Iris pigment epithelial cell (primary cell): ENCODE results near the gene RPS19.
"Not testable (repeated sequence)": the region's sequence is repeated elsewhere in the genome, so short reads cannot be mapped to it uniquely, and the experiment has no call there.

ENCODE experiments used
- DNase-seq: peaks from one replicate; pipeline ENCODE4 v3.0.0-alpha.2; 2011; ENCODE audit warnings: low read depth

The RPS19 gene

GRCh38 chr19:41901707-41902360 lies 41.8 kb downstream of the RPS19 start:
- no peak for DNase-seq

DNA sequence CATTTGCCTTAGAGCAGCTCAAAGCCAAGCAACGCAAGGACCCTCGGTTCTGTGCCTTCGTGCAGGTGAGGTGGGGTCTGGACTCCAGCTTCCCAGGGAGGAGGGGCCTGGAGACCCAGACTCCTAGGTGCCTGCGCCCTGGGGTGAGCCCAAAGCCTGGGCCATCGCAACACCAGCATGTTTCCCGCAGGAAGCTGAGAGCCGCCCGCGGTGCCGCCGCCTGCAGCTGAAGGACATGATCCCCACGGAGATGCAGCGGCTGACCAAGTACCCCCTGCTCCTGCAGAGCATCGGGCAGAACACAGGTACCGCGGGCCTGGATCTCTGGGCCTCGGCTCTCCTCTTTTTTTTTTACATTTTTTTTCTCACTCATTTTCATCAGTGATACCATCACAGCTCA lies 42.5 kb downstream of the RPS19 start:
- DNase-seq = no peak

DNA sequence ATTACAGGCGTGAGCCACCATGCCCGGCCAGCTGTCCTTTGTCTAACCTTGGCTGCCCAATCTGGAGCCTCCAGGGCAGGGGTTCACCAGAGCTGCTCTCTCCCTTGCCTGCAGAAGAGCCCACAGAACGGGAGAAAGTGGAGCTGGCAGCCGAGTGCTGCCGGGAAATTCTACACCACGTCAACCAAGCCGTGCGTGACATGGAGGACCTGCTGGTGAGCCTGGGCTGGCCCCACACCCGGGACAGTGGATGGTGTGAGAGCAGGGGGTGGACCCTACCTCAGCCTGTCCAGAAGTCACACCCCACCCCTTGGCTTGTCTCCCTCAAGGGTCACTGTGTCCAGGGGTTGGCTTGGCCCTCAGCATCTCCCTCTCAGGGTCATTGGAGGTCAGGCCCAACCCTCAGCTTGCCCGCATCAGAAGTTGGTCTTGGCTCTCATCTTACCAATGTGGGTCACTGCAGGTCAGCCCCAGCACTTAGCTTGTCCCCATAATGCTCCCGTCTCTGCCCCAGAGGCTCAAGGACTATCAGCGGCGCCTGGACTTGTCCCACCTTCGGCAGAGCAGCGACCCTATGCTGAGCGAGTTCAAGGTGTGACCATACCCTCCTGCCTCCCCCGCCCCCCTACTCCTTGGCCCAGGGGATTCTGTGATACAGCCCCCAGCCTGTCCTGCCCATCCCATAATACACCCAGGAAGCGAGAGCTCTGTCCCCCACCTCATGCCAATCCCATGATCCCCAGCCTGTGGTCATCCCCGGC lies 43.3 kb downstream of the RPS19 start:
- DNase-seq = no peak

- DNase-seq = no peak
Observed at GRCh38 chr19:41904118-41904870, 44.2 kb downstream of the RPS19 start.

- no peak for DNase-seq
Observed at GRCh38 chr19:41905273-41906002, 45.4 kb downstream of the RPS19 start.

GRCh38 chr19:41906271-41906670 lies 46.2 kb downstream of the RPS19 start:
- DNase-seq = no peak

DNA sequence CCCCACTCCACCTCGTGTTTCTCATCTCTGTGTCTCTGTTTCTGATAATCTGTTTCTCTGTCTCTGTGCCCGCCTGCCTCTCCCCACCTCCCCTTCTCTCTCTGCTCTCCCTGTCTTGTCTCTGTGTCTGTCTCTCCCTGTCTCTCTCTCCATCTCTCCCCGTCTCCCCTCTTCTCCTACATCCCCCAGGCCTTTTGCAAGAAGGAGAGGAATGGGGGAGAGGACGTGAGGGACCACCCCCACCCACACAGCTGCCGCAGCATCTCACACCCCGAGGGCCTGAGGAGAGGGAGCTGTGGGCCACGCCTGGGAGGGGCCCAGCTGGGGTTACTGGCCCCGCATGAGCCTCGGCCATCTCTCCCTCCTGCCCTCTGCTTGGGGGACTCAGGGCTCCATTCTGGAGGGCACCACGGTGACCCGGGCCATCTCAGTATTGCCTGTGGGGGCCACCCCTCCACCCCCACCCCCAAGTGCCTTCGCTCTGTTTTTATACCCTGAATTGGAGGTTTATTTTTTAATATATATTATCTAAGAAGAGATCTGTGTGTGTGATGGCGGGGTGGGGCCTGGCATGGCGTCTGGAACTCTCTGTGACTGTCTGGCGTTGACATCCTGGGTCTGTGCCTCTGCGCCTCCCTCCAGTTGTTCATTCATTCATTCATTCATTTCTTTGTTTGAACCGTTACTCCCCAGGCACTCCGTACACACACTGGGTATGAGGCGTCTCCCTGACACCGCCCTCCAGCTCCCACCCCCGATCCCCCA lies 47.0 kb downstream of the RPS19 start:
- no peak for DNase-seq

- DNase-seq = no peak
Observed at GRCh38 chr19:41907994-41908615, 48.0 kb downstream of the RPS19 start.

GRCh38 chr19:41908724-41909464 lies 48.8 kb downstream of the RPS19 start:
- DNase-seq = no peak

- DNase-seq = no peak
Observed at GRCh38 chr19:41909706-41910105, 49.7 kb downstream of the RPS19 start.

DNA sequence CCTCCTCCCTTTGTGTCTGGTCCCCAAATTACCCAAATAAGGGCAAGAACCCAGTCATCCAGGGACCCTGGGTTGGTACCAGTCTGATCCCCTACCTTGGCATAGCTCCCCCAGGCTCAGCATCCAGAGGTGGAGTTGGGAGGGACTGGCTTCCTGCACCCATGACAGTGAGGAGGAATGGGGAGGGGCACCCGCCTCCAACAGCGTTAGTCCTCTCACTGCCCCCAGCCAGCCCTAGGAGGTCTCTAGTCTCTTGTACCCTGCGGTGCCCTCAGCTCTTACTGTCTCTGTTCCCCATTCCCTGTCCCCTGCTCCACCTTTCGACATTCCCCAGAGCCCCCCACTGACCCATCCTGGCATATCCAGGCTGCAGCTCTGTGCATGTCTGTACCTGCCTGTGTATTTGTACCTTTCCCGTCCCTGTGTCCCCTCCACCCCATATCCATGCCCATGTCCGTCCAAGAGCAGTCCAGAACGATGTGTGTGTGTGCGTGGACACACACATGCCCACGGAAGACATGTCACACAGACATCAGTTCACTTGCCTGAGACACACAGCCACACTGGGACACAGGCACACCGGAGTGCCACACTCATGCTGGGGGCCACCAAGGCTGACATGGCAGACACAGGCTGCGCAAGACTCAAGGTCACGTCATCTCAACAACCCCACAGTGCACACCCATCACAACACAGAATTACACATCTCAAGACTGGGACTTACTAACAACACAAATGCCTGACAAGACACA lies 50.4 kb downstream of the RPS19 start:
- no peak for DNase-seq

- DNase-seq = no peak
Observed at GRCh38 chr19:41910992-41911888, 51.2 kb downstream of the RPS19 start.

- no peak for DNase-seq
Observed at GRCh38 chr19:41911889-41912731, 52.1 kb downstream of the RPS19 start.

DNA sequence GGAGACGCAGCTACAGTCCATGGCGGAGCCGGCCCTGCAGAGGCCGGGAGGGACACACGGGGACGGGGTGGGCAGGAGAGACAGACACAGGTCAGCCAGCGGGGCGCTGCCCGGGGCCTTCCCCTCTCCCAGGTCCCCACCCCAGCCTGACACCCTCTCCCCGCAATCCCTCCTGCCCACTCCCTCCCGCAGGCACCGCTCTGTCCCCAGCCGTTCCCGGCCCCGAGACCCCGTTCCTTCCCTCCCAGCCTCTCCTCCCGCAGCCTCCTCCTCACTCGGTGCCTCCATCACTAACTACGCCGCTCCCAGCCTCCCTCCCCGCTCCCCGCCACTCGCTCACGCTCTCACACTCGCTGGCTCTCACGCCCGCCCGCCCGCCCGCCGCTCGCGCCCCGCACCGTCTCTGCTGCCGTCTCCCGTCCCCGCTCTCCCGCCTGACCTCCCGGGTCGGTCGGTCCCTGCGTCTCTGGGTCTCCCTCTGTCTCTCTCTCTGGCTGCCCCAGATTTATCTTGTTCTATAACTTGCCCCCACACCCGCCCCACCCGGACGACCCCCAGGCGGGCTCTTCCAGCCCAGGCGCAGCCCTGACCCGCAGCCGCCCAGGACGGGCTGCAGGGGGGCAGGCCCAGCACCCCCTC lies 53.0 kb downstream of the RPS19 start:
- no peak for DNase-seq

DNA sequence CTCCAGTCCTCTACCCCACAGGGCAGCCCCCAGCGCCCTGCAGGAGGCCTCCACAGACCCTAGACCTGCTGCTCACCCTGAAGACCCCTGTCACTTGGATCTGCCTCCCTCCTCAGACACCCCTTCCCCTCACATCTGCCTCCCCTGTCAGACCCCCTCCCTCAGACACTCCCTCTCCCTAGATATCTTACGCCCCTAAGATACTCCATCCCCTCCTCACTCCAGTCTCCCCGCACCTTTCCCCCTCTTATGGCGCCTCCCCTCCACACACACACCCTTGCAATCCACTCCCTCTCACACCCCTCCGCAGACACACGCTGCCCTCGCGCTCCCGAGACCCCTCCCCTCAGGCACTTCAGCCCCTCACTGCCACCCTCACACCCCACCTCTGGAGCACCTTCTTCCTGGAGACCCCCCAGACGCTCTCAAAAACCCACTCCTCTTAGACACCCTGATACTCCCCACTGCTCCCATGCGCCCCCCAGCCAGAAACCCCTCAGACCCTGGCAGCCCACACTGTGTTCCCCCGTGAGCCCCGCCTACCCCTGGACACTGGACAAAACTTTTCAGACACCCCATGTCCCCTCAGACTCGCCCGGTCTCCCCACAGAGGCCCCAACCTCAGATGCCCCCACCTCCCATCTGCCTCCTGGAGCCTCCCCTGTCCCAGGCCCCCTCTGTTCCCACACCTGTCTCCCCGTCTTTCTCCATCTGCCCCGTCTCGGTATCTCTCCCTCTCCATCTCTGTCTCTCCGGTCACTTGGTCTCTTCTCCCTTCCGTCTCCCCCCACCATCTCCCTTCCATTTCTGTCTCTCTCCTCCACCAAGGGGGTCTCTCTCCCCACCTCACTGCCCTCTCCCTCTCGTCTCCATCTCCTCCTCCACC lies 53.7 kb downstream of the RPS19 start:
- DNase-seq = no peak

GRCh38 chr19:41914424-41914834 lies 54.4 kb downstream of the RPS19 start:
- not testable (repeated sequence) for DNase-seq
